Measurements from ENCODE around the gene USPL1. TPM values are rescaled to one million over a fixed set of nuclear protein-coding genes. Genes with fewer than 3 reads are reported as not detected.
A peak's percentile ranks its signal among the peaks of the same experiment; 100 is the strongest.
"Not testable (repeated sequence)": the region's sequence is repeated elsewhere in the genome, so short reads cannot be mapped to it uniquely, and the experiment has no call there.

USPL1 gene
- 17.2 TPM for polyA plus RNA-seq (ENCODE audit: insufficient read length)

GRCh38 chr13:30617315-30618185, at the start of gene USPL1:
USPL1 (plus strand) TSS chr13:30617920; CDS start chr13:30621141, 3,221 bp downstream.
- DNase-seq (ENCODE audit: low read depth), result peak; percentile 96

DNA sequence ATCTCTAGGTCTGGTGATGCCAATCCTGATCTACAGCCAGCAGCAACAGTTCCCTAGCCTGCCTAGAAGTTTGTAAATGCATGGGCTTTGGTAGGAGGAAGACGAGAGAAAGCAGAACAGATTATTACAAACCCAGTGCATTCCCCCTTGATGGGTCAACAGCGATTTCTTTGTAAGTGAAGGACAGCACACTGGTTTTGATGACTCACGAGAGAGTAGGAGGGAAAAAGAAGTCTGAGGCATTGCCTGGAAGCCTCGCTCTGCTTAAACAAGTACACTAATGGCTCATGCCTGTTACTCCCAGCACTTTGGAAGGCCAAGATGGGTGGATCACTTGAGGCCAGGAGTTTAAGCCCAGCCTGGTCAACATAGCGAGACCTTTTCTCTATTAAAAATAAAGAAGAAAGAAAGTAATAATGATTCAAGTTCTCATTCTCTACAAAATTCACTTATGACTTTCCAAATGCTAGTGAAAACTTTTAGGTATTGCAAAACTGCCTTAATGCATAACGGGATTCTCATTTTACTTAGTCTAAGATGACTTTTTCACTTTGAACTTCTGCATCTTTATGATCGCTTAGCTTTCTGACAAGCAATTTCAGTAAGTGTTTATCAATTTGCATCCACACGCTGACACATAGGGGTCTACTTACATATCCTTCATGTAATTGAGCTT, 47.7 kb upstream of the USPL1 start:
- no peak for DNase-seq (ENCODE audit: low read depth)

DNA sequence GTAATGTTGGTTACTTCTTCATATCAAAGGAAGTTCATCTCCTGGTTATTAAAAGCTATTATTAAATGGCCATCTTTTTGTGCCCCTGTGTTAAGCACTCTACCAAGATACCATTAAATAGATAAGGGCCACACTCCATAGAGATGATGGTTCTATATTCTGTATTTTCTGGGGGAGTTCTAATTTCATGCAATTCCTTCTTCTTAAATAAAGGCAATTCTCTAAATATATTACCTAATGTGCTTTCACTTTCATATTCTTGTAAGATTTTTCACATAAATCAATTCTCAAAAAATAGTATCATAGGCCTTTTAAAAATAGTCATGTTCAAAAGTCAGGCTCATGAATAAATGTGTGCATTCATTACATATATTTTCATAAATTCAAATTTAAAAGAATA, 47.0 kb upstream of the USPL1 start:
- DNase-seq (ENCODE audit: low read depth), result no peak

DNA sequence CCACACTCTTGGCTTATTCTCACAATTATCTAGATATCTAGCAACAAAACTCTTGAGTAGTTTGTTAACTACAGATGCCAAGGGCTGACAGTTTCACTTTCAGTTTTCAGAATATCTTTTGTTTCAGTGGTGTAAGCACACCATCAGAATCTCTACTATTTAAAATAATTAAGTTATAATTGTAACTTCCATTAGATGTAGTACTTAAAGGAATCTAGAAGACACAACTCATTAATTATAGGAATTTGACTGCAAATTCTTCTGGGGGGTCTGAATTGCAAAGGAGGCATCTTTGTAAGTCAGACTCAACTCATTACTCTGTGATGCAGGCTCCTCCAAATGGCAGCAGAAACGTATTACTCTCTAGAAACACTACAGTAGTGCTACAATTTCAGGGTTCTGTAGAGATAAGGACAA, 44.9 kb upstream of the USPL1 start:
- DNase-seq (ENCODE audit: low read depth), result peak; percentile 53

- DNase-seq (ENCODE audit: low read depth), result no peak
These were observed 41.2 kb upstream of the USPL1 start for GRCh38 chr13:30576528-30576927.

DNA sequence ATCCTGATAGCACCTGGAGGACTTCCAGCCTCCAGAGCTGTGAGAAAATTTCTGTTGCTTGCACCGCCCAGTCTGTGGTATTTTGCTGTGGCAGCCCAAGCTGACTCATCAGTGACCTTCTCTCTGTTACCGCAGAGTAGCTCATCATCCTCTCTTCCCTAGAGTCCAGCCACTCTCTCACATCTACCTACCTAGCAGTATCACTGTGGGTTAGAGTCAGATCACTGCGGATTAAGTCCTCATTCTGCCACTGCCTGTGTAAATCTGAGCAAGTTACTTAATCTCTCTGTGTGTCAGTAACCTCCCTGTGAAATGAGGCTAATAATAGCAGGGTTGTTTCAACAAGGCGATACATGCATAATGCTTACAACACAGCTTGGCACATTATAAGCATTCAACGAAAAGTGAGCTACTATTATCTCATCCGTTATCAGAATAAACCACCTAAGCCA, 40.3 kb upstream of the USPL1 start:
- DNase-seq (ENCODE audit: low read depth), result no peak

GRCh38 chr13:30580852-30581502, 36.7 kb upstream of the USPL1 start:
- no peak for DNase-seq (ENCODE audit: low read depth)

- DNase-seq (ENCODE audit: low read depth), result no peak
These were observed 36.1 kb upstream of the USPL1 start for GRCh38 chr13:30581582-30581981.

GRCh38 chr13:30584051-30584731, 33.5 kb upstream of the USPL1 start:
- no peak for DNase-seq (ENCODE audit: low read depth)

DNA sequence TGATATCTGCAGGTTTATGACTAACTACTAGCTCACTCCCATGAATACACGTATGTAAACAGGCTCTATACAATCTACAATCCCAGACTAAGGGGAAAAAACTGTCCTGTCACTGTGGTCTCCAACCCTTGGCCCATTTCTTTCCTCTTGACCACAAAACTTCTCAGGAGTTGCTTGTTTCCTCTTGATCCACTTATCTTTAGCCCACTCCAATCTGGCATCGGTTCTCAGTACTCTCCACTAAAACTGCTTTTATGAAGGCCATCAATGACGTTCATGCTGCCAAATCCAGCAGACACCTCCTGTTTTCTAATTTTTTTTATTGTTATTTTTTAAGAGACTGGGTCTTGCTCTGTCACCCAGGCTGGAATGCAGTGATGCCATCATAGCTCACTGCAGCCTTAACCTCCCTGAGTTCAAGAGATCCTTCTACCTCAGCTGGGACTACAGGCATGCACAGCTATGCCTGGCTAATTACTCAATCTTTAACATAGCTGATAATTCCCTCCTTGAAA, 31.9 kb upstream of the USPL1 start:
- DNase-seq (ENCODE audit: low read depth), result no peak

DNA sequence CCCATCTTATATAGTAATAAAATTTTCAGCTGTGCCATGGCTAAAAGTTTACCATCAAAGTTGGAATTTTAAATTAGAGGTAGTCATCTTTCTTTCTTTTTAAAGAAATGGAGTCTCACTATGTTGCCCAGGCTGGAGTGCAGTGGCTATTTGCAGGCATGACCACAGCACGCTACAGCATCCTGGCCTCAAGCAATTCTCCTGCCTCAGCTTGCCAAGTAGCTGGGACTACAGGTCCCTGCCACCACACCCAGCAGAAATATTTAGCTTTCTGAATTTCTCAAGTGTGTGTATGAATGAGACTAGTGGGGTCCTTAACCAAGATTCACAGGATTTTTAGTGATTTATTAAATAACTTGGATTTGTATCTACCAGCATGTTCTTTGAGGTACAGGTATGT, 30.5 kb upstream of the USPL1 start:
- DNase-seq (ENCODE audit: low read depth), result no peak

DNA sequence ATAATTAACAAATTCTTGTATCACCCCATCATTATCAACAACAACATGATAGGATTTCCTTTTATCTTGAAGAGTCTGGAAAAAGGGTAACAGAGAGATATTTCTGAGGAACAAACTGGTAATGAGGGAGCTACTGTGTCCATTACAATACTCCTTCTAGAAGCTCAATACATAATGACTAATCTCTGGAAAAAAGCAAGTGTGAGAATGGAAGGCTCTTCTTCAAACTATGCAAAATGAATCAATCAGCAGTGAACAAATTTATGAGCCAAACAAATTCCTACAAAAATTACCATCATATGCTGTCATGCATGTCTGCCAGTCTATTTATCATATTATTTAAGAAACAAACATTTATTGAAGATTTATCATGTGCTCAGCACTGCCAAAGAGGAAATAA, 30.0 kb upstream of the USPL1 start:
- DNase-seq (ENCODE audit: low read depth), result no peak

GRCh38 chr13:30593001-30593400, 24.7 kb upstream of the USPL1 start:
- no peak for DNase-seq (ENCODE audit: low read depth)

- no peak for DNase-seq (ENCODE audit: low read depth)
These were observed 17.2 kb upstream of the USPL1 start for GRCh38 chr13:30600496-30600895.

GRCh38 chr13:30601836-30602235, 15.9 kb upstream of the USPL1 start:
- no peak for DNase-seq (ENCODE audit: low read depth)

DNA sequence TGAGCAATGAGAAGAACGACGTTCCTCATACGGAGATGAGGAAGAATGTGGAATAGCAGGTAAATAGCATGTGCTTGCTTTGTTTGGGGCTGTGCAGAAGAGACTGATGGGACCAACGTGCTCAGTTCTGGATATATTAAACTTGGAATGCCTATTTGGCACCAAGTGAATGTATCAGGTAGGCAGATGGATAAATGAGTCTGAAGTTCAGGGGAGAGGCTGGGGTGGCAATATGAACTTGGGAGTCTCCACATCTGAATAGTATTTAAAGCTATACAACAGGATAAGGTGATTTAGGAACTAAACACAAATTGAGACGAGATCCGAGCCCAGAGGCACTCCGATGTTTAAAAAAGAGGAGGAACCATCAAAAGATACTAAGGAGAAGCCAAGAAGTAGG, 12.7 kb upstream of the USPL1 start:
- no peak for DNase-seq (ENCODE audit: low read depth)

- DNase-seq (ENCODE audit: low read depth), result not testable (repeated sequence)
These were observed 10.5 kb upstream of the USPL1 start for GRCh38 chr13:30607186-30607585.

DNA sequence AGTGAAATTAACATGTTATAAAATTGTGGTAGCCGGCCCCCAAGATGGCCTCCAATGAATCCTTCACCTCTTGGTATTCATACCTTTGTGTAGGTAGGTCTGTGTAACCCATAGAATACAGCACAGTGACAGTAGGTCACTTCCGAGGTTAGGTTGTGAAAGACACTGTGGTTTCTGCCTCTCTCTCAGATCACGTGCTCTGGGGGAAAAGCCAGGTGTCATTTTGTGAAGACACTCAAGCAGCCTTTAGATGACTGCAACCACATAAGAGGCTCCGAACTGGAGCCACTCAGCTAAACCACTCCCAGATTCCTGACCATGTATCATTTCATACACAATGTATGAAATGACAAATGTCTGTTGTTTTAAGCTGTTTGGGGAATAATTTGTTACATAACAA, 9.8 kb upstream of the USPL1 start:
- DNase-seq (ENCODE audit: low read depth), result no peak

DNA sequence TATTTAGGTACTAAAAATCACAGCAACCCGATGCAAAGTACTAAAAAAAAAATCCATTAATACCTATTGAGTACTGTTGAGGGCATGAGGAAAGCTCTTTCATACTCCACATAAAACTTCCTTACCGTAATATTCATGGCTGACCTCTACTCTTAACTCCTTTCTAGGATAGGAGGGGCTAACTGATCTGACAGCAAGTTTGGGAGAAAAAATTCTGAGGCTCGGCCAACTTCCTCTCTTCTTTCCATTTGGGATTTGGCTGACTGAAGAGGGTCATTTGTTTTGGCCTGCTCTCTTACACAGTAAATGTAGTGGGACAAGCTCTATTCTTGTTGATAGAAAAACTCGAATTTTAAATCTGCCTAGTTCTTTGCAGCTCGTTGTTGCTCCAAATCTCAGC, 9.4 kb upstream of the USPL1 start:
- no peak for DNase-seq (ENCODE audit: low read depth)

- no peak for DNase-seq (ENCODE audit: low read depth)
These were observed 7.4 kb upstream of the USPL1 start for GRCh38 chr13:30610311-30610710.

- no peak for DNase-seq (ENCODE audit: low read depth)
These were observed 2.2 kb upstream of the USPL1 start for GRCh38 chr13:30615481-30615865.

Data from forelimb muscle (tissue), 1 donor.